HG03060 (cell line): ENCODE measurements around the gene CDH13.

Experiments
- ATAC-seq: cut with Tn5 transposase; IDR thresholded peaks from one replicate; pipeline ENCODE4 v1.9.1; 2021; ENCODE audit warnings: low read depth, moderate number of reproducible peaks; ENCODE audit not compliant: unreplicated experiment

Gene CDH13

GRCh38 chr16:82732461-82732860, 105.7 kb downstream of the CDH13 start:
- ATAC-seq = no peak

DNA sequence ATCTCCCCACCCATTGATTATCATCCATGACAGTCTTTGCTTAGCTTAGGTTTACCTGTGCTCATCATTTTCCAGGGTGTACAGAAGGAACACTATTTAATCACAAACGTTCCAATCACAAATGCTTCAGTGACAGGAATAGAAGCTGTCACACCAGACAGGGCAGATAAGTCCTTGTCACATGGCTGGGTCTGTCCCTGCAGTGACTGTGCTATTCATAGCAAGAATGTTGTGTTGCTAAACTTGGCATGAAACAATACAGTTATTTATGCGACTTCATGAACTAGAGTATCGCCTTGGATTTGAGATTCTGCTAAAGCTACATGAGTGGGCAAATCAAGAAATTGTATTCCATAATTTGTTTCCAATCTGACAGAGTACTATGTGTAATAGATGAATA, 108.4 kb downstream of the CDH13 start:
- ATAC-seq = no peak

- no peak for ATAC-seq
These were observed 108.9 kb downstream of the CDH13 start for GRCh38 chr16:82735673-82736091.

GRCh38 chr16:82736224-82736623, 109.5 kb downstream of the CDH13 start:
- ATAC-seq = no peak

- no peak for ATAC-seq
These were observed 111.9 kb downstream of the CDH13 start for GRCh38 chr16:82738699-82739098.

DNA sequence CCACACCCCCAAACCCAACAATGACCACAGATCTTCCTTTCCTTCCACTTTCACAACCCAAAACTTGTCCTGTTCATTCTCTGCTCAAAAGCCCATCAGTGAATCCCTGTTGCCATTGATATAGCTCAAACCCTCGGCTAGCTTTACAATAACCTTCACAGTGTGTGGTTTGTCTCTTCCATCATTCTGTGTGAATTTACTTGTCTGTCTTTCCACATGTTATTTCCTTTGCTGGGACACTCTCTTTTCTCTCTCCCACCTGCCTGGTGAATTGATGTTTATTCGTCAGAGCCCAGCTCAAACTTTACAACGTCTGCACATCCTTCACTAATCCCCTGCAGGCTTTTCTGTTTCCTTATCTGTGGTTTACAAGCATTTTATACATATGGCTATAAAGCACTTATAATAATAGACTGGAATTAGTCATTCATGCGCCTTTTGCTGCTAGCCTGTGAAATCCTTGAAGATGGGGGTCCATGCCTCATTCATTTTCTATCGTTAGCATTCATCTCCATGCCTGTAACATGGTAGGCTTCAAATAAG, 114.4 kb downstream of the CDH13 start:
- ATAC-seq = no peak

DNA sequence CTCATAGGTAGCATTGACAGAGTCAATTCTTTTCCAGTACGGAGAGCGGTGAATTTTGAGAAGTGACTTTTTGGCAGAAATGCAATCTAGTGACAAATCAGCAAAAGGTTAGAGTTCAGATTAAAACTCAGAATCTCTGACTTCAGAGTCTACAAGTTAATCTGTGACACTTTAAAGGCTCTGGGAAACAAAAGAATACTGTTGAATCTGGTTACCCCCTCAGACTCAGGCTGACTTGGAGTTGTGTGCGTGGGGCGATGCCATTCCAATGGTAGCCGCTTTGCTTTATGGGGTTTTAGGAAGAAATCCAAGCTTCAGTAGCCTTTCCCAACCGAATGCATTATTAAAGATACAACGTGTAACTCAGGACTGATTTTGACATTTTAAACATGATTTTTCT, 118.2 kb downstream of the CDH13 start:
- ATAC-seq = no peak

DNA sequence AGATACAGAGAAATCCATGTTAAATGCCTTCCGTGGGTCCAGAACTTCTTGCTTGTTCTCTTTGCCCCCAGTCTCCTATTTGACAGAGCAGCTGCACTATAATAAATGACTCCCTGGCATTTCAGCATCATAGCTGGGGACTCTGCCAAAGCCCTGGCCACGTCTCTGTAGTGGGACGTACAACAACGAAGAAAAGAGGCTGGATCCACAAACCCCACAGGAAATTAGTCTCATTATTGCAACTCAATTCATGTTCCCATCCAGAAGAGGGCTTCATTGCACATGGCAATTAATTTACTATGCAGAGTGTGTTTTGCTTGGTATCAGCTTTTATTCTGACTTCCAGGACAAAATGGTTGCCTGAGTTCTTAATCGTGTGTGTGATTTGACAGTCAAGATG, 121.3 kb downstream of the CDH13 start:
- ATAC-seq = no peak

DNA sequence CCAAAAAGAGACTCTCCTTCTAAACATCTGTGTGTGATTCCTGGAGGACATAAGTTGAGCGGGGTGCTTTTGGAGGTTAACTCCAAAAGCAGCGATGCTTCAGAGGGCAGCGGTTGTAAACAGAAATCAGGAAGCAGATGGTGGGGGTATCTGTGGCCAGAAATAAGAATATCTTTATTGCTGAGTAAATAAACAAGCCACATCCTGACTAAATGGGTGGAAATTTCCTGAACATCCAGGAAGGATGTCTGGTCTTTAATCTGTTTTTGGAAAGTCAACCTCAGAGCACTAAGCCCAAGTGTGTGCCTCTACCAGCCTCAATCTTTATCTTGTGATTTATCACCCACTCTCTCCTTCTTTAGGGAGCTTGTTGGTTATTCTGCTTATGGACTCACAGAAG, 123.3 kb downstream of the CDH13 start:
- no peak for ATAC-seq

GRCh38 chr16:82751020-82751419, 124.3 kb downstream of the CDH13 start:
- ATAC-seq = no peak

- ATAC-seq = no peak
These were observed 125.4 kb downstream of the CDH13 start for GRCh38 chr16:82752172-82752571.

DNA sequence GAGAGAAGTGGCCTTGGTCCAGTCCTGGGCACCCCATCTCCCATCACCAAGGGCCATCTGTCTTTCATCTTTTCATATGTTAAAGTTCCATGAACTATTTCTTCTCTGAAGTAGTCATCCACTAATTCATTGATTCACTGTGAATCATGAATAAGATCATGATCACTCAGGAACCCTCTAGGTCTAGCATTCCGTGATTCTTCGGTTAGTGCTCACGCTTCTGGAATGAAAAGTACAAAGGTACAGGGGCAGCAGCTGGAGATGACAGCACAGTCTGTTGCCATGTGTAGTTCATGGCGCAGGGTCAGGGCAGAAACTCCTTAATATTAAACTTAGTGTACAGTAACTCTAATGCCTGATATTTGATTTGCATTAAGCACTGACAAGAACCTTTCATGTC, 127.1 kb downstream of the CDH13 start:
- no peak for ATAC-seq

GRCh38 chr16:82754716-82755513, 128.1 kb downstream of the CDH13 start:
- no peak for ATAC-seq

DNA sequence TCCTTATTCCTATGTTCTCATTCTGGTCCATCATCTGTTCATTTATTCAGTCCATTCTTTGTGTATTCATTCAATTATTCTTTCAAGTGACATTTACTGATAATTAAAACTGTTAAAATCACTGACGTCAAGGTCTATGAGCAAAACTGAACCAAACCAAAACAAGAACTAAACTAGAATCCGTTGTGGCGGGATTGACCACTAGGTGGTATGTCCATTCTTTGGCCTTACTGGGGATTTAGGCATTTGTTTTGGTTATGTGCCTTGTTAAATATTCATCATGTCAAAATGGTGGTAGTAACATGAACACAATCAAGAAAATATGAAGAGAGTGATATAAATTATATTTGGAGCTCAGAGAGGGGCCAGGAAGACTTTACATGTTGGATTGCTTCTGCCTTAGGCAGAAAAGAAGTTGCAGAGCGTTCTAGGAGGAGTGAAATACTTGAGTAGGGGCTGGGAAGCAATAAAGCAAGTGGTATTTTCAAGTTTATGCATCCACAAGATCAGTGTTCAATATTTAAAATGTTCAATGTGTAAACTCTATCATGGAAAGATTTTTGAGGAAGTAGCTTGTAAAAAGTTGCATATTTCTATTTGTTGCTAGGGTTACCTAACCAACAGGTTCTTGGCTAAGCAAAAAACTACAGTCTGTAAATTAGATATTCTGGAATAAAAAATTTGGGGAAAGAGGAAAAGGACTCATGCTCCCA, 129.0 kb downstream of the CDH13 start:
- ATAC-seq = no peak

DNA sequence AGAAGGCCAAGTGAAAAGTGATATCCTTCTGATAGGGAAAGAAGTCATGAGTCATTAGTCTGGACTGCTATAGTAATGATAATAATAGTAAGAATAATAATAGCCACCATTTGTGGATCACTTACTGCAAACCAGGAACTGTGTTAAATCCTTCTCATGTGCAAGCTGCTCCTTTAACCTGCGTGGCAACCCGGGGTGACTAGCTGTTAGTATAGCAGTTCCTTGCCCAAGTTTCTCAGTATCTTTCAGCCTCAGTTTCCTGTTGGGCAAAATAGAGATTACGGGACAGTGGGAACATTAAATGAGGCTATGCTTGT, 129.5 kb downstream of the CDH13 start:
- no peak for ATAC-seq

DNA sequence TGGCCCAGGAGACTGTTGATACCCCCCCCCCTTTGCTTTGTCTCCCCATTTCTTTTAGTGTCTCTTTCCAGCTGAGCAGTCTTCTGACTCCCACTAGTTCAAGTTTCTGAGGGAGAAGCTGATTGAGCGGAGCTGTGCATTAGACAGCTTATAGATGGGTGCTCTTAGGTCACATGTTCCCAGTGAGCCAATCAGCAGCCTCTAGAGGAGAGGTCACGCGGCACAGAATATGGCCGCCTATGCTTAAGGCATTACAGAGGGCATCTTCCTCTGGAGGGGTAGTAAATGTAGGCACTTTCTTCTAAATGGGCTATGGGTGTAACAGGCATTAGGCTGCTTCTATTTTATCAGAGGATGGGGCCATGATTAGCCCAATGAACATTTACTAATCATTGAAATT, 131.6 kb downstream of the CDH13 start:
- ATAC-seq = no peak

GRCh38 chr16:82758904-82759303, 132.1 kb downstream of the CDH13 start:
- no peak for ATAC-seq

- no peak for ATAC-seq
These were observed 134.5 kb downstream of the CDH13 start for GRCh38 chr16:82761236-82761635.

GRCh38 chr16:82761858-82762257, 135.1 kb downstream of the CDH13 start:
- no peak for ATAC-seq

DNA sequence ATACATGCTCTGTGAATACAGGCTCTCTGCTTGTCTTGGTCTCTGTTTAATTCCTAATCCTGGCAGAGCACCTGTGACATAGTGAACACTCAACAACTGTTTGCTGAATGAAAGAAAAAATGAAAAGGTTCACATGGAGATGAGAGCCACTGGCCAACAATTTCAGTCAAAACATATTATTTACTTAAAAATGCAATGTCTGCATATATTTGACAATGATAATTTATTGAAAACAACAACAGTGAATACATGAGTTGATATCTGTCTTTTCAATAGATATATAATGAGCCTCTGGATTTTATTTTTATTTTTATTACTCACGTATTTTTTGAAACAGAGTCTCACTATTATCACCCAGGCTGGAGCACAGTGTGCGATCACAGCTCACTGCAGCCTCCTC, 136.6 kb downstream of the CDH13 start:
- no peak for ATAC-seq

DNA sequence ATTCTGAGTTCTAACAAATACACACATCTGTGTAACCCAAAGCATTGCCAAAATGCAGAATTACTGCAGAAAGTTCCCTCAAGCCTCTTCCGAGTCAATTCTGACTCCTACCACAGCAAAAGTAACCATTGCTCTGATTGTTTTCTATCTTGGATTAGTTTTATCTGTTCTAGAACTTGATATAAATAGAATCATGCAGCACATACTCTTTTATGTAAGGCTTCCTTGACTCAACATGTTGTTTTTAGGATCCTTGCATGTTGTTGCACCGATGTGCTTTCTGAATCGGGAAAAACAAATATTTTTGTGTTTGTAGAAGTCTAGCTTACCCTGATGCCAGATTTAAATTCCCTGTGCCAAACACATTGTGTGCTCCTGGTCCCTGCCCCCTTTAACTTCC, 140.4 kb downstream of the CDH13 start:
- ATAC-seq = no peak

DNA sequence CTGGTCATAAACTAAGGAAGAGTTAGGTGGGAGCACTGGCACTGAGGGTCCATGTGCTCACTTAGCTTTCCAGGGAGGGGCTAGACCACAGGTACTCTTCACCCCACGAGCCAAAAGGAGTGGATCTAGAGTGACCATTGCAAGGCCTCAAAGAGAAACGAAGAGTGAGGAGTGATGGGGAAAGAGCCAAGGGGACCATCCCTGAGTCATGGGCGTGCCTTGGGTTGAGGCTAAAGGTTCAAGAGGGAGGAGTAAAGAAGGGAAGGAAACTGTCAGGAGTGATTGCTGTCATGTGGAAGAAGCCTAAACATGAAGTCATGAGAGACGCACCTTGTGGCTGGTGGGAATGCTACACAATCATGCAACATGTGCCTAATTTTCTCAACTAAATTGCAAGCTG, 141.0 kb downstream of the CDH13 start:
- no peak for ATAC-seq
